ENCODE data around the gene SFSWAP.

DNA sequence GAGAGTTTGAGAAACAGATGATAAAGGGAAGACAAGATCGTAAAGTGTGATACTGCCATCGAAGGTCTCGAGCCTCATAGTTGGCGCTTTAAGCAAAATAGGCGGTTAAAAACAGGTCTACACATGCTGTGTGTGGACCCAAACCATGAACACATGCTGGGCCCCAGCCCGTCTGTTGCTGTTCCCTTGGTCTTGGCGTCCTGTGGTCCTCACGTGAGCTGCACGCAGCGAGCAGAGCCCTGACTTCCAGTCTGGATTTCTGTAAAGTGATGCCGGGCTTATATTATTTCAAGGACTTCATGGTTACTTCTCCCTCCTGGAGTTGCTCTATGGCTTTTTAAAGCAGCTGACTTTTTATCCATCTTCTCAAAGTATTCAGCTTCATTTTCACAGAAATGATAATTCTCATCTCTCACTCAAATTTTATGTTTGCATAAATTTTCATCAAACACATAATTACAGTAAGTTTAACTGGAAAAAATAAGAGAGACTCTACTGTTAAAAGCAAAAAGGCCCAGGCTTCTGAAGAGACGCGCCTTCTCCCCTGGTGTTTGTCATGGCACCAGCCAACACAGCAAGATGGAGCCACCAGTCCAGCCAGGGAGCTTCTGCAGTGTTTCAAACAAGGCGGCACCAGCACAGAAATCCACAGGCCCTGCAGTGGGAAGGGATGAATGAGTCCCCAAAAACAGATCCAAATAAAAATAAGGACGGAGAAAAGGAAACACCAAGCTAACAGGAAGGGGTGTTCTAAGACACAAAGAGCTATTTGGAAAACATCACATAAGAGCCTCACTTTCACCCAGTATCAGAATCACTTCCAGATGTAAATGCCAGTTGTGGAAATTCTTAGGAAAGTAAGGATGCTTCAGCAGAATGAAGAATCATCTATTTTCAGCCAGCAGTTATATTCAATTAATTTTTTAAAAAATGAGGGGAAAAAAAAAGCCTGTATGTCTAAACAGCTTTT, 24.9 kb downstream of the SFSWAP start:
- TF ChIP-seq RARB (CRISPR knock-in tag; IDR thresholded peaks at IDR 0.05) = no peak
- TF ChIP-seq SNAI2 (CRISPR knock-in tag; IDR thresholded peaks at IDR 0.05) = no peak
- TF ChIP-seq PPARA (CRISPR knock-in tag; IDR thresholded peaks at IDR 0.05; ENCODE audit: borderline replicate concordance) = no peak
- TF ChIP-seq BACH2 (CRISPR knock-in tag; IDR thresholded peaks at IDR 0.05; ENCODE audit: borderline replicate concordance) = no peak
- TF ChIP-seq ZC3H10 (CRISPR knock-in tag; IDR thresholded peaks at IDR 0.05) = no peak
- TF ChIP-seq, protein P1, sequence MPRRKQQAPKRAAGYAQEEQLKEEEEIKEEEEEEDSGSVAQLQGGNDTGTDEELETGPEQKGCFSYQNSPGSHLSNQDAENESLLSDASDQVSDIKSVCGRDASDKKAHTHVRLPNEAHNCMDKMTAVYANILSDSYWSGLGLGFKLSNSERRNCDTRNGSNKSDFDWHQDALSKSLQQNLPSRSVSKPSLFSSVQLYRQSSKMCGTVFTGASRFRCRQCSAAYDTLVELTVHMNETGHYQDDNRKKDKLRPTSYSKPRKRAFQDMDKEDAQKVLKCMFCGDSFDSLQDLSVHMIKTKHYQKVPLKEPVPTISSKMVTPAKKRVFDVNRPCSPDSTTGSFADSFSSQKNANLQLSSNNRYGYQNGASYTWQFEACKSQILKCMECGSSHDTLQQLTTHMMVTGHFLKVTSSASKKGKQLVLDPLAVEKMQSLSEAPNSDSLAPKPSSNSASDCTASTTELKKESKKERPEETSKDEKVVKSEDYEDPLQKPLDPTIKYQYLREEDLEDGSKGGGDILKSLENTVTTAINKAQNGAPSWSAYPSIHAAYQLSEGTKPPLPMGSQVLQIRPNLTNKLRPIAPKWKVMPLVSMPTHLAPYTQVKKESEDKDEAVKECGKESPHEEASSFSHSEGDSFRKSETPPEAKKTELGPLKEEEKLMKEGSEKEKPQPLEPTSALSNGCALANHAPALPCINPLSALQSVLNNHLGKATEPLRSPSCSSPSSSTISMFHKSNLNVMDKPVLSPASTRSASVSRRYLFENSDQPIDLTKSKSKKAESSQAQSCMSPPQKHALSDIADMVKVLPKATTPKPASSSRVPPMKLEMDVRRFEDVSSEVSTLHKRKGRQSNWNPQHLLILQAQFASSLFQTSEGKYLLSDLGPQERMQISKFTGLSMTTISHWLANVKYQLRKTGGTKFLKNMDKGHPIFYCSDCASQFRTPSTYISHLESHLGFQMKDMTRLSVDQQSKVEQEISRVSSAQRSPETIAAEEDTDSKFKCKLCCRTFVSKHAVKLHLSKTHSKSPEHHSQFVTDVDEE (CRISPR knock-in tag; IDR thresholded peaks at IDR 0.05) = no peak
- TF ChIP-seq, protein P2, sequence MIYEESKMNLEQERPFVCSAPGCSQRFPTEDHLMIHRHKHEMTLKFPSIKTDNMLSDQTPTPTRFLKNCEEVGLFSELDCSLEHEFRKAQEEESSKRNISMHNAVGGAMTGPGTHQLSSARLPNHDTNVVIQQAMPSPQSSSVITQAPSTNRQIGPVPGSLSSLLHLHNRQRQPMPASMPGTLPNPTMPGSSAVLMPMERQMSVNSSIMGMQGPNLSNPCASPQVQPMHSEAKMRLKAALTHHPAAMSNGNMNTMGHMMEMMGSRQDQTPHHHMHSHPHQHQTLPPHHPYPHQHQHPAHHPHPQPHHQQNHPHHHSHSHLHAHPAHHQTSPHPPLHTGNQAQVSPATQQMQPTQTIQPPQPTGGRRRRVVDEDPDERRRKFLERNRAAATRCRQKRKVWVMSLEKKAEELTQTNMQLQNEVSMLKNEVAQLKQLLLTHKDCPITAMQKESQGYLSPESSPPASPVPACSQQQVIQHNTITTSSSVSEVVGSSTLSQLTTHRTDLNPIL (CRISPR knock-in tag; IDR thresholded peaks at IDR 0.05; ENCODE audit: low read depth) = no peak
- no peak for TF ChIP-seq TCF4 (CRISPR knock-in tag; IDR thresholded peaks at IDR 0.05; ENCODE audit: borderline replicate concordance)
- no peak for TF ChIP-seq CSDC2 (CRISPR knock-in tag; IDR thresholded peaks at IDR 0.05)
- no peak for TF ChIP-seq ZNF8 (CRISPR knock-in tag; IDR thresholded peaks at IDR 0.05)

Data from SK-N-SH treated with all-trans-retinoic acid at 6 μM for 48 hours (cell line).